ENCODE results near the gene SPEG.
"Not testable (repeated sequence)": the region's sequence is repeated elsewhere in the genome, so short reads cannot be mapped to it uniquely, and the experiment has no call there.

The SPEG gene

GRCh38 chr2:219405451-219405850, 29.2 kb upstream of the SPEG start:
- no peak for DNase-seq

- DNase-seq, result no peak
Measured at GRCh38 chr2:219405958-219406860, 28.4 kb upstream of the SPEG start.

GRCh38 chr2:219406861-219407230, 27.8 kb upstream of the SPEG start:
- DNase-seq, result no peak

GRCh38 chr2:219407343-219407742, 27.3 kb upstream of the SPEG start:
- not testable (repeated sequence) for DNase-seq

GRCh38 chr2:219408204-219408603, 26.4 kb upstream of the SPEG start:
- DNase-seq, result no peak

- DNase-seq, result no peak
Measured at GRCh38 chr2:219408631-219409030, 26.0 kb upstream of the SPEG start.

- DNase-seq, result no peak
Measured at GRCh38 chr2:219409619-219410018, 25.0 kb upstream of the SPEG start.

GRCh38 chr2:219410390-219410789, 24.3 kb upstream of the SPEG start:
- DNase-seq, result no peak

- DNase-seq, result no peak
Measured at GRCh38 chr2:219414857-219415256, 19.8 kb upstream of the SPEG start.

- no peak for DNase-seq
Measured at GRCh38 chr2:219415580-219416234, 18.9 kb upstream of the SPEG start.

GRCh38 chr2:219416235-219416602, 18.4 kb upstream of the SPEG start:
- DNase-seq, result no peak

GRCh38 chr2:219416938-219417337, 17.7 kb upstream of the SPEG start:
- DNase-seq, result no peak

- DNase-seq, result no peak
Measured at GRCh38 chr2:219417374-219417773, 17.3 kb upstream of the SPEG start.

- no peak for DNase-seq
Measured at GRCh38 chr2:219418155-219419011, 16.3 kb upstream of the SPEG start, which contains the start of gene DES. DES (plus strand) TSS chr2:219418377; CDS start chr2:219418463, 86 bp downstream.

GRCh38 chr2:219419012-219419324, 15.7 kb upstream of the SPEG start:
- DNase-seq, result no peak

- no peak for DNase-seq
Measured at GRCh38 chr2:219419331-219420197, 15.1 kb upstream of the SPEG start.

GRCh38 chr2:219420687-219421086, 14.0 kb upstream of the SPEG start:
- DNase-seq, result no peak

GRCh38 chr2:219421323-219421722, 13.3 kb upstream of the SPEG start:
- no peak for DNase-seq

GRCh38 chr2:219422952-219423534, 11.6 kb upstream of the SPEG start:
- DNase-seq, result no peak

GRCh38 chr2:219423652-219424377, 10.8 kb upstream of the SPEG start:
- DNase-seq, result no peak

All from NCI-H1436 (cell line).